ENCODE results near the gene IGSF21. TPM values are rescaled to one million over a fixed set of nuclear protein-coding genes. Genes with fewer than 3 reads are reported as not detected.

IGSF21 gene
- total and polyA plus RNA-seq, 7 experiments from 2014 or later = not detected

GRCh38 chr1:18132711-18133541 is 25.3 kb downstream of the IGSF21 start:
- Mint-ChIP-seq H3K4me3 (no peak overlapping the region), H3K4me1 (no peaks in the 10 kb centered on the region), H3K36me3 (no peaks in the 10 kb centered on the region), H3K27ac (no peak overlapping the region), H3K9me3 (peaks cover 0 to 3% (median 0%) of the 10 kb centered on the region in 11 donors), H3K27me3 (peaks cover 0 to 29% (median 19%) of the 10 kb centered on the region in 5 donors)
- Histone ChIP-seq H3K27me3 (ENCODE audit: control insufficient read depth in 2 of 2, insufficient read depth in 2 of 2, low read length in 2 of 2) (no peaks in the 10 kb centered on the region), H3K36me3 (ENCODE audit: control insufficient read depth in 2 of 3, insufficient read depth in 3 of 3, low read length in 3 of 3) (no peaks in the 10 kb centered on the region), H3K4me3 (ENCODE audit: low read length) (no peak overlapping the region), H3K9me3 (ENCODE audit: control insufficient read depth in 2 of 3, low read length in 3 of 3) (no peaks in the 10 kb centered on the region), H3K4me1 (ENCODE audit: control insufficient read depth in 2 of 2, insufficient read depth in 2 of 2, low read length in 2 of 2) (no peaks in the 10 kb centered on the region), H3K27ac (ENCODE audit: low read depth, low read length) (no peak overlapping the region)
- CTCF ChIA-PET = no interaction called here
- DNase-seq (no peak), ATAC-seq (no peak)
- intact Hi-C loops (cut with micrococcal nuclease) = no loop called here
- POLR2A ChIA-PET = no interaction called here

GRCh38 chr1:18134324-18135046 is 26.9 kb downstream of the IGSF21 start:
- H3K36me3 Mint-ChIP-seq = no peaks in the 10 kb centered on the region
- DNase-seq (no peak), ATAC-seq (no peak)
- H3K4me1 Mint-ChIP-seq = no peaks in the 10 kb centered on the region
- intact Hi-C loops (cut with micrococcal nuclease) = no loop called here
- Histone ChIP-seq H3K27me3 (ENCODE audit: control insufficient read depth in 2 of 2, insufficient read depth in 2 of 2, low read length in 2 of 2) (no peaks in the 10 kb centered on the region), H3K4me1 (ENCODE audit: control insufficient read depth in 2 of 2, insufficient read depth in 2 of 2, low read length in 2 of 2) (no peaks in the 10 kb centered on the region), H3K36me3 (ENCODE audit: control insufficient read depth in 2 of 3, insufficient read depth in 3 of 3, low read length in 3 of 3) (no peaks in the 10 kb centered on the region), H3K4me3 (ENCODE audit: low read length) (no peak overlapping the region), H3K27ac (ENCODE audit: low read depth, low read length) (no peak overlapping the region), H3K9me3 (ENCODE audit: control insufficient read depth in 2 of 3, low read length in 3 of 3) (no peaks in the 10 kb centered on the region)
- peaks cover 0 to 3% (median 0%) of the 10 kb centered on the region in 11 donors for H3K9me3 Mint-ChIP-seq
- CTCF ChIA-PET = no interaction called here
- no peak overlapping the region for H3K27ac Mint-ChIP-seq
- POLR2A ChIA-PET = no interaction called here
- peaks cover 0 to 25% (median 13%) of the 10 kb centered on the region in 5 donors for H3K27me3 Mint-ChIP-seq
- no peak overlapping the region for H3K4me3 Mint-ChIP-seq

- Mint-ChIP-seq H3K4me1 (no peaks in the 10 kb centered on the region), H3K27me3 (peaks cover 0 to 37% (median 8%) of the 10 kb centered on the region in 5 donors), H3K4me3 (no peak overlapping the region), H3K36me3 (no peaks in the 10 kb centered on the region), H3K27ac (no peak overlapping the region), H3K9me3 (peaks cover 0 to 3% (median 0%) of the 10 kb centered on the region in 11 donors)
- ChIA-PET POLR2A (no interaction called here), CTCF (interaction anchor here (0.6 kb wide), 1 partner anchor 15 kb away, joined by 3 read pairs; no protein-coding TSS in a partner anchor)
- Histone ChIP-seq H3K4me1 (ENCODE audit: control insufficient read depth in 2 of 2, insufficient read depth in 2 of 2, low read length in 2 of 2) (no peaks in the 10 kb centered on the region), H3K27ac (ENCODE audit: low read depth, low read length) (no peak overlapping the region), H3K36me3 (ENCODE audit: control insufficient read depth in 2 of 3, insufficient read depth in 3 of 3, low read length in 3 of 3) (no peaks in the 10 kb centered on the region), H3K9me3 (ENCODE audit: control insufficient read depth in 2 of 3, low read length in 3 of 3) (no peaks in the 10 kb centered on the region), H3K27me3 (ENCODE audit: control insufficient read depth in 2 of 2, insufficient read depth in 2 of 2, low read length in 2 of 2) (no peaks in the 10 kb centered on the region), H3K4me3 (ENCODE audit: low read length) (no peak overlapping the region)
- no peak for ATAC-seq
- DNase-seq = no peak
- intact Hi-C loops (cut with micrococcal nuclease) = no loop called here
Observed at GRCh38 chr1:18137759-18138345, 30.3 kb downstream of the IGSF21 start.

GRCh38 chr1:18139198-18139981 is 31.8 kb downstream of the IGSF21 start:
- Mint-ChIP-seq H3K27ac (no peak overlapping the region), H3K9me3 (peaks cover 0 to 3% (median 0%) of the 10 kb centered on the region in 11 donors), H3K4me1 (no peaks in the 10 kb centered on the region), H3K4me3 (no peak overlapping the region), H3K36me3 (no peaks in the 10 kb centered on the region), H3K27me3 (peaks cover 0 to 36% (median 0%) of the 10 kb centered on the region in 5 donors)
- intact Hi-C loops (cut with micrococcal nuclease) = no loop called here
- no peaks in the 10 kb centered on the region for H3K36me3 ChIP-seq (ENCODE audit: control insufficient read depth in 2 of 3, insufficient read depth in 3 of 3, low read length in 3 of 3)
- CTCF ChIA-PET = no interaction called here
- no peak overlapping the region for H3K4me3 ChIP-seq (ENCODE audit: low read length)
- POLR2A ChIA-PET = no interaction called here
- H3K27me3 ChIP-seq (ENCODE audit: control insufficient read depth in 2 of 2, insufficient read depth in 2 of 2, low read length in 2 of 2) = no peaks in the 10 kb centered on the region
- H3K4me1 ChIP-seq (ENCODE audit: control insufficient read depth in 2 of 2, insufficient read depth in 2 of 2, low read length in 2 of 2) = no peaks in the 10 kb centered on the region
- no peak for ATAC-seq
- no peaks in the 10 kb centered on the region for H3K9me3 ChIP-seq (ENCODE audit: control insufficient read depth in 2 of 3, low read length in 3 of 3)
- DNase-seq = no peak
- H3K27ac ChIP-seq (ENCODE audit: low read depth, low read length) = no peak overlapping the region

GRCh38 chr1:18140411-18140810 is 32.8 kb downstream of the IGSF21 start:
- H3K4me1 Mint-ChIP-seq = no peaks in the 10 kb centered on the region
- H3K36me3 Mint-ChIP-seq = no peaks in the 10 kb centered on the region
- peaks cover 0 to 3% (median 0%) of the 10 kb centered on the region in 11 donors for H3K9me3 Mint-ChIP-seq
- no peaks in the 10 kb centered on the region for H3K4me1 ChIP-seq (ENCODE audit: control insufficient read depth in 2 of 2, insufficient read depth in 2 of 2, low read length in 2 of 2)
- H3K36me3 ChIP-seq (ENCODE audit: control insufficient read depth in 2 of 3, insufficient read depth in 3 of 3, low read length in 3 of 3) = no peaks in the 10 kb centered on the region
- no peak overlapping the region for H3K27ac Mint-ChIP-seq
- ATAC-seq = no peak
- POLR2A ChIA-PET = no interaction called here
- H3K27me3 Mint-ChIP-seq = peaks cover 0 to 36% (median 0%) of the 10 kb centered on the region in 5 donors
- H3K4me3 ChIP-seq (ENCODE audit: low read length) = no peak overlapping the region
- no peak for DNase-seq
- H3K27ac ChIP-seq (ENCODE audit: low read depth, low read length) = no peak overlapping the region
- no peaks in the 10 kb centered on the region for H3K9me3 ChIP-seq (ENCODE audit: control insufficient read depth in 2 of 3, low read length in 3 of 3)
- intact Hi-C loops (cut with micrococcal nuclease) = no loop called here
- CTCF ChIA-PET = no interaction called here
- no peak overlapping the region for H3K4me3 Mint-ChIP-seq
- H3K27me3 ChIP-seq (ENCODE audit: control insufficient read depth in 2 of 2, insufficient read depth in 2 of 2, low read length in 2 of 2) = no peaks in the 10 kb centered on the region

GRCh38 chr1:18141661-18142060 is 34.1 kb downstream of the IGSF21 start:
- no peak overlapping the region for H3K4me3 Mint-ChIP-seq
- intact Hi-C loops (cut with micrococcal nuclease) = no loop called here
- POLR2A ChIA-PET = no interaction called here
- Histone ChIP-seq H3K36me3 (ENCODE audit: control insufficient read depth in 2 of 3, insufficient read depth in 3 of 3, low read length in 3 of 3) (no peaks in the 10 kb centered on the region), H3K9me3 (ENCODE audit: control insufficient read depth in 2 of 3, low read length in 3 of 3) (no peaks in the 10 kb centered on the region), H3K4me3 (ENCODE audit: low read length) (no peak overlapping the region), H3K4me1 (ENCODE audit: control insufficient read depth in 2 of 2, insufficient read depth in 2 of 2, low read length in 2 of 2) (no peaks in the 10 kb centered on the region), H3K27ac (ENCODE audit: low read depth, low read length) (no peak overlapping the region), H3K27me3 (ENCODE audit: control insufficient read depth in 2 of 2, insufficient read depth in 2 of 2, low read length in 2 of 2) (no peaks in the 10 kb centered on the region)
- no peaks in the 10 kb centered on the region for H3K36me3 Mint-ChIP-seq
- H3K9me3 Mint-ChIP-seq = peaks cover 0 to 3% (median 0%) of the 10 kb centered on the region in 11 donors
- ATAC-seq (no peak), DNase-seq (no peak)
- H3K27ac Mint-ChIP-seq = no peak overlapping the region
- peaks cover 0 to 39% (median 0%) of the 10 kb centered on the region in 5 donors for H3K27me3 Mint-ChIP-seq
- CTCF ChIA-PET = no interaction called here
- H3K4me1 Mint-ChIP-seq = no peaks in the 10 kb centered on the region
